ENCODE data around the gene GPC5.

GRCh38 chr13:92122186-92122853, 723.9 kb downstream of the GPC5 start:
- TF ChIP-seq EZH2phosphoT487 (conservative IDR thresholded peaks at IDR 0.05; ENCODE audit: low read length) (no peak), CTCF (IDR thresholded peaks at IDR 0.05; ENCODE audit: insufficient read depth, low read length, poor library complexity, severe bottlenecking) (no peak)

Measured in SU-DHL-6 (cell line).